Stimulated activated CD8-positive, alpha-beta memory T cell treated with anti-CD3 and anti-CD28 coated beads, Interleukin-2, amount 100 ng/mL, for 48 hours (primary cell): ENCODE measurements around the gene PPP2R5D.
"Not testable (repeated sequence)": the region's sequence is repeated elsewhere in the genome, so short reads cannot be mapped to it uniquely, and the experiment has no call there.

Experiments
- DNase-seq, 2 donors: peaks; one replicate each; pipeline ENCODE4 v3.0.0-alpha.2; 2020; ENCODE audit warnings: low read depth in 2 of 2

The PPP2R5D gene

GRCh38 chr6:42984001-42984923, at the start of gene PPP2R5D:
Gene PPP2R5D, plus strand, starts transcription at chr6:42984570. Its CDS starts 108 bp downstream, at chr6:42984678.
- peak; percentile 91 to 95 for DNase-seq

GRCh38 chr6:42935322-42935721, 49.0 kb upstream of the PPP2R5D start:
- DNase-seq: no peak

- DNase-seq: no peak
Measured at GRCh38 chr6:42936398-42936797, 48.0 kb upstream of the PPP2R5D start.

DNA sequence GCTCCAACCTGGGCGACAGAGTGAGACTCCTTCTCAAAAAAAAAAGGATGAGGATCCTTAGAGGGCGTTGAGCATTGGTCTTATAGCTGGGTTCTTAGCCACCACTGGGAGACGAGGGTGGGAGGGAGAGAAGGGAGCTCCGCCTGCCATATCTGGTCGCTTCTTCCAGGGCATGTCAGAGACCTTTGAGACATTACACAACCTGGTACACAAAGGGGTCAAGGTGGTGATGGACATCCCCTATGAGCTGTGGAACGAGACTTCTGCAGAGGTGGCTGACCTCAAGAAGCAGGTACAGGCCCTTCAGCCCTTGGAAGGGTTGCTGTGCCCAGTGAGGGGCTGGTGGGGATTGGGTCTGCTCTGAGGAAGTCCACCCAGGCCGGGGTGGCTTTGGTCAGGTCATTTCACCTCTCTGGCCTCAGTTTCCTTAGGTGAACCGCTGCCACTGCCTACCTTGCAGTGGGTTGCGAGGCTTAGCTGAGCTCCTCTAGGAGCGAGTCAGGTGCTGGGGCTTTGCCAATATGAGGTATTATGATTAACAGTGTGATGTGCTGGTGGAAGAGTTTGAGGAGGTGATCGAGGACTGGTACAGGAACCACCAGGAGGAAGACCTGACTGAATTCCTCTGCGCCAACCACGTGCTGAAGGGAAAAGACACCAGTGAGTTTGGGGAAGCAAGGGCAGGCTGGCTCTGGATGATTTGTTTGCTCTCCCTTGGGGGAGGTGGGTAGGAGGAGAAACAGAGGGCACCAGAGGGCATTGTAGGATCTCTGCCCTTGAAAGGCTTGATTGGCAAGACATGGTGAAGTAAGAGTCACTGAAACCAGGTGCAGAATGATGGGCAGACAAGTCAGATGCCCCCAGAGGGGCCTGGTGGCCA, 46.6 kb upstream of the PPP2R5D start:
- no peak for DNase-seq

DNA sequence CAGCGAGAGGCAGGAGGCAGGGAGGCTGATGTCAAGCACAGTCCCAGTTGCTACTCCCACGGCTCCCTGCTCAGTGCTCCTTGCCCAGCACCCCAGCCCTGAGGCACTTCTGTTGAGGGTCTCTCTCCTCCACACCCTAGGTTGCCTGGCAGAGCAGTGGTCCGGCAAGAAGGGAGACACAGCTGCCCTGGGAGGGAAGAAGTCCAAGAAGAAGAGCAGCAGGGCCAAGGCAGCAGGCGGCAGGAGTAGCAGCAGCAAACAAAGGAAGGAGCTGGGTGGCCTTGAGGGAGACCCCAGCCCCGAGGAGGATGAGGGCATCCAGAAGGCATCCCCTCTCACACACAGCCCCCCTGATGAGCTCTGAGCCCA, 46.0 kb upstream of the PPP2R5D start:
- DNase-seq: no peak

DNA sequence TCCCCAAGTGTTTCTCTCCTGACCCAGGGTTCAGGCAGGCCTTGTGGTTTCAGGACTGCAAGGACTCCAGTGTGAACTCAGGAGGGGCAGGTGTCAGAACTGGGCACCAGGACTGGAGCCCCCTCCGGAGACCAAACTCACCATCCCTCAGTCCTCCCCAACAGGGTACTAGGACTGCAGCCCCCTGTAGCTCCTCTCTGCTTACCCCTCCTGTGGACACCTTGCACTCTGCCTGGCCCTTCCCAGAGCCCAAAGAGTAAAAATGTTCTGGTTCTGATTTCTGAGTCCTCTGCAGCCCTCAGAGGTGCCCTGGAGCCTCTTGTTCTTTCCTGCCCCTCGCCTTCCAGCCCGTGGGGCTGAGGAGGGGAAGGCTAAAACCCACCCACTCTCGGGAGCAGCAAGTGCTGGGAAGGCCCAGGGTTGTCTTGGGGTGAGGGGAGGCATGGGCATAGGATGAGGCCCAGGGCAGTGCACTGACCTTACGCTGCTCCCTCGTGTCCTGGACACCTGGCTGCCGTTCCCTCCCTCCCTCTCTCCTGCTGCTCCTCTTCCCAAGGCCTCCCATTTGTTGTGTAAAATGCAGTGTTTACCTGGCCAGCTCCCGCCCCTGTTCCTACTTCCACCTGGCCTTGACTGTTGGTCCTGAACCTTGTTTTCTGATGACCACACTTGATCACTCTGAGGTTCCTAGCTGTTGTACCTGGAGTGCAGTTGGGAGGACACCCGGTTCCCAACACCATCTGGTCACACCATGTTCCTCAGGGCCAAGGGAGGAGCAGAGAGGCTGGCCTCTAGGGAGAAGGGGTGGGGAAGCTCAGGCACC, 45.2 kb upstream of the PPP2R5D start:
- DNase-seq: no peak

DNA sequence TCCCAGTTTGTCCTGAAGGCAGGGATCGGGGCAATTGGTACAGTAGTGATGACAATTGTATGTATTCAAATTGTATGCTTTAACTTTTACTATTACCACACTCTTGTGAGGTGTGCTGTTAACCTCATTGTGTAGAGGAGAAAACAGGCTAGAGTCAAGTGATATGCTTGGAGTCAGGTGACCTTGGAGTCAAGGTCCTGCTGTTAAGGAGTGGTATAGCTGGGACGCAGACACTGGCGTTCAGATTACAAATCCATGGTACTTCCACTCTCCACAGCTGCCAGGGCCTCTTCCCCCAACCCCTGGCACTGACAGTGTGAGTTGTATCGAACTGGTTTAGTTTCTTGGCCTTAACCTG, 44.6 kb upstream of the PPP2R5D start:
- no peak for DNase-seq

DNA sequence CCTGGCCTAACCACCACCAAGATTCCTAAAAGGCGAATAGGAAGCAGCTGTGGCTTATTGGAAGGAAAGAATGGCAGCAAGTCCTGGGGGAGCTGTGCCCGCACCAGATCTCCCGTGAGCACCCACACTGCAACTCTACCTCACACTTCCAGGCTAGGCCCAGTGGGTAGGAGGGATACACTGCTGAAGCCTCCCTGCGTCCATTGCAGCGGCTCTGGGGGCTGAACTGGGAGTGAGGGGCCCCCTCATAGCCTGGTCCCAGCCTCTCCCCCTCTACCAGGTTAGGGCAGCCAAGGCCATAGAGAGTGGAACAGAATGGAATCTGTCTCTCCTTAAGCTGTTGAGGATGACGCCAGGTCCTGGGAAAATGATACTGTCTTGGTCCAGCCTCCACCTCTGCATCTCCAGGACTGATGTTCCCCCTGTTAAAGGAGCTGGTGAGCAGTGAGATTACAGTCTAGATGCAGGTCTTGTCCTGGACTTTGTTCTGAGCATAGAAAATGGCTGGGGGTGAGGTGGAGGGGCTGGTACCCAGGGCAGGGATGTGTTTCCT, 43.8 kb upstream of the PPP2R5D start:
- DNase-seq: no peak

DNA sequence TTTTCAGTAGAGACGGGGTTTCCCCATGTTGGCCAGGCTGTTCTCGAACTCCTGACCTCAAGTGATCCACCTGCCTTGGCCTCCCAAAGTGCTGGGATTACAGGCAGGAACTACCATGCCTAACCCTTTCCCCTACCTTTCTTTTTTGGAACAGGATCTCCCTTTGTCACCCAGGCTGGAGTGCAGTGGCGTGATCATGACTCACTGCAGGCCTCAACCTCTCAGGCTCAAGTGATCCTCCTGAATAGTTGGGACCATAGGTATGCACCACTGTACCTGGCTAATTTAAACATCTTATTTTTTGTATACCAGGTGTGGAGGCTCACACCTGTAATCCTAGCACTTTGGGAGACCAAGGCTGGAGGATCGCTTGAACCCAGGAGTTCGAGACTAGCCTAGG, 43.0 kb upstream of the PPP2R5D start:
- not testable (repeated sequence) for DNase-seq

DNA sequence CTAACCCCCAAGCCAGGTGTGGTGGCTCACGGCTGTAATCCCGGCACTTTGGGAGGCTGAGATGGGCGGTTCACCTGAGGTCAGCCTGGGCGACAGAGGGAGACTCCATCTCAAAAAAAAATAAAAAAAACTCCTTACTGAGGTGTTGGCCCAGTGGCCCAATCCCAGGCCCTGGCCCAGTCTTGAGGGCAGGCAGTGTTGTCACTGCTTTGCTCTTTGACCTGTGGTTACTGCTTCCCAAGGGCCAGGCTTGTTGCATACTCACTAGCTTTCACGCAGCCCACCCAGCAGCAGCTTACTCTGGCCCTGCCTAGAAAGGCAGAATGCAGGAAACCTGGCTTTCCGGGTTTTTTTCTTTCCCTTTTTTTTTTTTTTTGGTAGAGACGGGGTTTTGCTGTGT, 41.9 kb upstream of the PPP2R5D start:
- DNase-seq: no peak

GRCh38 chr6:42947950-42948349, 36.4 kb upstream of the PPP2R5D start:
- DNase-seq: no peak

GRCh38 chr6:42952389-42952788, 32.0 kb upstream of the PPP2R5D start:
- DNase-seq: no peak

DNA sequence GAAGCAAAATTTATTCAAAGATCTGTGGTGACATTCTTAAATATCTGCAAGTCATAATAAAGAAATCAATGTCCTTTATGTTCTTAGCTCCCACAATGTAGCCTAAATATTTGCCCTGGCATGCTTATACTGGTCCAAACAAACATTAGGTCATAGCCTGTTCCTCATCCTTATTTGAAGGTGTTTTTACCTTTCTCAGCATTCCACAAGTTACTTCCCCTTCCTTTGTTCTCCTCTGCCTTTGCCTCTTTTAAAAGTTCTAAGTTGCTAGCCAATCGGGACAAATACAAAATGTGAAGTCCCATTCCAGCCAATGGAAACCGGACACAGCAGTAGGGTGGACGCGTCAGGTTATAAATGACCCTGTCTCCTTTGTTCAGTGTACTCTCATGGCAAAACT, 30.0 kb upstream of the PPP2R5D start:
- DNase-seq: not testable (repeated sequence)

DNA sequence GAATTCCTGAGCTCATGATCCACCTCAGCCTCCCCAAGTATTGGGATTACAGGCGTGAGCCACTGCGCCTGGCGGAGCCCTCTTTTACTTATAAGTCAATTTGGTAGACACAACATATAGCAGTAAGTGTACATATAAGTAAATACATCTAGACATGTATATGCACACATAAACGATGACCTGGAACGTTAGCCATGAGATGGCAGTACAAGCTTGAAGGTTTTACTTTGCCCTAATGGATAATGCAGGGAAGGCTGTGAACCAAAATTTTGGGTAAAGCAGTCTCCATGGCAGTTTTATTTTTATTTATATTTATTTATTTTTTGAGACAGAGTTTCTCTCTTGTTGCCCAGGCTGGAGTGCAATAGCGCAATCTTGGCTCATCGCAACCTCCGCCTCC, 26.2 kb upstream of the PPP2R5D start:
- DNase-seq: no peak

DNA sequence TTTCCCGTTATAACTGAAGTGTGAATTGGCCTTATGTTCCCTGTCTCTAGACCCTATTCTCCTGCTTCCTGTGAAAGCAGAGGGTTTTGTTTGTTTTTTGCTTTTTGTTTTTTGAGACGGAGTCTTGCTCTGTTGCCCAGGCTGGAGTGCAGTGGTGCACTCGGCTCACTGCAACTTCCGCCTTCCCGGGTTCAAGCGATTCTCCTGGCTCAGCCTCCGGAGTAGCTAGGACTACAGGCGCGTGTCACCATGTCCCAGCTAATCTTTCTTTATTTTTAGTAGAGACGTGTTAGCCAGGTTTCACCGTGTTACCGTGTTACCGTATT, 24.5 kb upstream of the PPP2R5D start:
- no peak for DNase-seq

DNA sequence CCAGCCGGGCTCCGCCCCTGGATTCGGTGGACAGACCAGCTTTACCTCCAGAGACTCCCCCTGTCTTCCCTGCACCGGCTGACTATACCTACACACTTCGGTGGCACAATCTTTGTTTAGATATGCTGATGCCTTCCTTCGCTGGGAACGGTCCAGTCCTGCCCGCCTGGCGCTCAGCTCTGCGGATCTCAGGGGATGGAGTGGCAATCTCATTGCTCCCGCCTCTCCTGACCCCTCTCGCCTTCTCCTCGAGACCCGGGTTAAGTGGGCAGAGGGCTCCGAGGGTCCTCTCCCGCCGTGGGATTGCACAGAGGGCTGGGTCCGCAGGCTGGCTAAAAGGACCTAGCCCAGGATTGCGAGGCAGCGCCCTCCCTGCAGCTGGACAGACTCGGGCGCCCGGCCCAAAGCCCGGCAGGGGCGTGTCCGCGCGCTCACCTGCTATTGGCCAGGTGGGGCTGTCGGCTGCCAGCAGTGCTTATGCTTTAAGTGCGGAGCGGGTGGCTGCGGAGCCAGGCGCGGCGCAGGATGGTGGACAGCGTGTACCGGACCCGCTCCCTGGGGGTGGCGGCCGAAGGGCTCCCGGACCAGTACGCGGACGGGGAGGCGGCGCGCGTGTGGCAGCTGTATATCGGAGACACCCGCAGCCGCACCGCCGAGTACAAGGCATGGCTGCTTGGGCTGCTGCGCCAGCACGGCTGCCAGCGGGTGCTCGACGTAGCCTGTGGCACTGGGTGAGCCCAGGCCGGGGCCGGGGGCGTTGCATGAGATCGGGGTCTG, 23.9 kb upstream of the PPP2R5D start, which contains the start of gene GNMT:
Gene GNMT (plus strand): TSS at position 512 of the 777 bp plus-strand sequence. CDS start 14 bp downstream, at position 526.
- peak in 1 of 2 donors; percentile 17 for DNase-seq

GRCh38 chr6:42961020-42961470, 23.3 kb upstream of the PPP2R5D start:
- DNase-seq: no peak

GRCh38 chr6:42962096-42962495, 22.3 kb upstream of the PPP2R5D start:
- DNase-seq: no peak

- no peak for DNase-seq
Measured at GRCh38 chr6:42962502-42963178, 21.7 kb upstream of the PPP2R5D start.
